Stimulated activated CD4-positive, alpha-beta T cell treated with anti-CD3 and anti-CD28 coated beads, Interleukin-1b, Interleukin-23, amount 100 ng/mL, for 24 hours (primary cell): Measurements from ENCODE around the gene PDE6C.

Experiments
- DNase-seq, 4 experiments: peaks; one replicate each; pipeline ENCODE4 v3.0.0-alpha.2; 2020; ENCODE audit warnings: low read depth in 4 of 4, low spot score in 1 of 4

The PDE6C gene

DNA sequence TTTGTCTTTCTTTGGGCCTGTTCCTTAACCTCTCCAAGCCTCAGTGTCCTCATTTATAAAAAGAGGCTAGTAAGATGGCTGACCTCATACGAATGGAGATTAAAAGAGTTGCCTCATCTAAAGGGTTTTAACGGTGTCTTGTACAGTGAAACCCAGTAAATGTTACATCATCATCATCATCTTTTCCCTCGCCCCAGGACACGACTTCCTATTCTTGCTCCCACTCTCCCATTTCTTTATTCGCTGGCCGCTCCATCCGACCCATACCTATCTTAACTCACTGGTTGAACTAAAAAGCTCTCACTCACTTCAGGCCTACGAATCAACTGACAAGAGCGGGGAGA is 89.5 kb downstream of the PDE6C start:
- peak in 2 of 4 experiments; percentile 0 to 2 for DNase-seq

DNA sequence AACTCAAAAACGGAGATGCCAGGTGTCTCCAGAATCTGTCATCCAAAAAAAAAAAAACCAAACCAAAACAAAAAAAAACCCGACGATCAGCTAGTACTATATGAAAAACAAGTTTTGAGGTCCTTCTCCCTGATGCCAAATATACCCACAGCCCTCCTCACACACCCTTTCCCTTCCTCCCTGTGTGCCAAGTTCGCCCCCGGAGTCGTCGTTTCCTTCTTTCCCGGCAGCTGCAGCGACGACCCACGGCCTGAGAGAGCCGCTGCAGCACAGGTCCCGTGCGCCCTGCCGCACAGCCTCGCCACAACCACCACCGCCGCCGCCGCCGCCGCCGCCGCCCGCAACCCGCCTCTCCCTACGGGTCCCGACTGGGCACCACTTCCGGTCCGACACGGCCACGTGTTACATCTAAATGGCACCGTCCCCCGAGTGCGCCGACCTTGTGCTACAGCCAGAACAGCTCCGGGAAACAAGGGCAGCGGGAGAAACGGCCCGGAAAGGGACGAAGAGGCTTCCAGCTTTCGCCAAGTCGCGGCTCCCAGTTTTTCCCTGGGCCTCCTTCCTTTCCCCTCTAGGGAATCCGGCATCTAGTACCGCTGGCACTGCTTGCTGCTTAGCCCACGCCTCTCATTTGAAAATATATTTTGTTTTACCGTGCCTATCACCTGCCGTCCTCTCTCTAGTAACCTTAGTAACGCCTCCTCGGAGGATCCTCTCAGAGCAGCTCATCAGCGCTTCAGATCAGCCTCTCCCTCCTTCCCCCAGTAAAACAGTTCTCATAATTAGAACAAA is 90.1 kb downstream of the PDE6C start, which contains the start of gene FRA10AC1:
TSS of gene FRA10AC1 (minus strand) at position 383 of the 792 bp plus-strand sequence. CDS start 2,486 bp downstream, outside the sequence.
- peak; percentile 78 to 90 (median 82) for DNase-seq

DNA sequence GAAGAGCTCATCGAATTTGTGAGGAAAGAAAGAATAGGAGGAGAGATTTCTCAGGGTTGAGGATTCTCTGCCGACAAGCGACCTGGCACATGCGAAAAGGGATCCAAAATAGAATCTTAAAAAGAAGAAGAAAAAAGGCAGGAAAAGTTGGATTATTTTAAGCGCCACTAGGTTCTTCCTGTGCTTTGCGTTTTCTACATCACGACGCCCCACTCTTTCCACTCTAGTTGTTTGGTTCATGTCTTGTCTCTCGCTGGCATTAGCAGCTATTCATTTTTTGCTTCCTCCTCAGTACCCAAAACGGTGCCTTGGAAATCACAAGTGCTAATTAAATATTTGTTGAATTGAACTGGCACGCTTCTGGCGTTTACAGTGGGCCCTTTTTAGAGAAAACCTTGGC is 90.7 kb downstream of the PDE6C start:
- peak in 1 of 4 experiments; percentile 4 for DNase-seq

DNA sequence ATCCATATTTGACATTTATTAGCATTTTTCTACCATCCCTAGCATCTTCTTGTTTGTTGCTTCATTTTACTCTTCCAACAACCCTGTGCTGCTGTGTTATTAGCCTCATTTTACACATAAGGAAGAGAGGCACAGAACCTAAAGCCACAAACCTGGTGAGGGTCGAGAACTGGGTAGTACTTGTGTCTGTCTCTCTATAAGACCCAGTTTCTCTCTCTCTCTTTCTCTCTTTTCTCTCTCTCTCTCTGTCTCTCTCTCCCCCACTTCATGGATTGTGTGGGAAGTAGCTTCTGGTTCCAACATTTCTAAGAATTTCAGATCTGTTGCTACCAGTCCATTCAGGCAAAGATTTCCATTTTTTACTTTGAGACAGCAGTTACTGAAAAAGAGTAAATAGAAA is 91.5 kb downstream of the PDE6C start:
- DNase-seq = no peak

DNA sequence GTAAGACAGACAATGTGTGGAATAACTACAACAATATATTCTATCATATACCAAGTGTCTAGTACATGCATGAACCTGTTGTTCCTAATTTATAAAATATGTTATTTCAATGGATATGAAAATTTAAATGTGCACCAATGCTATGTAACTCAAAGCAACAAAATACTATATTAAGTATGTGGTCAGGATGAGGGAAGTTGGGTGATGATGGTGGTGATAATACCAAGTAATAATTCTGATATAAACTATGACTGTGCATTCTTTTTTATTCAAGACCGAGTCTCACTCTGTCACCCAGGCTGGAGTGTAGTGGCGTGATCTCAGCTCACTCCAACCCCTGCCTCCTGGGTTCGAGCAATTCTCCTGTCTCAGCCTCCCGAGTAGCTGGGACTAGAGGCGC is 92.1 kb downstream of the PDE6C start:
- no peak for DNase-seq

DNA sequence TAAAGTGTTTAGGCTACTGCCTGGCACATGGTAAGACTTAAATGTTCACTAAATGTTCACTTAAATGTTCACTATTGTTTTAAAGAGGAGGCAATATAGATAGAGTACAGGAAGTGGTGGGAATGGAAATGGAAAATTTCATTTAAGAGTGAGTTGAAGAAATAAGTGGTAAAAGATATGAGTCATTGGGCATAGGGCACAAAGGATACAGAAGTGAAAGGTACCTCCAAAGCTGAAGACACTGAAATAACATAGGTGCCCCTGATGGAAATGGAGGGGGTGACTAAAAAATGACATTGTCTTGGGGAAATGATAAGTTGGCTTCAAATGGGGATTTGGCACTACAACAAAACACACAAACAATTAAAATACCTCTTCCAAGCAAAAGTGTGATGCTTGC is 95.3 kb downstream of the PDE6C start:
- DNase-seq = no peak

DNA sequence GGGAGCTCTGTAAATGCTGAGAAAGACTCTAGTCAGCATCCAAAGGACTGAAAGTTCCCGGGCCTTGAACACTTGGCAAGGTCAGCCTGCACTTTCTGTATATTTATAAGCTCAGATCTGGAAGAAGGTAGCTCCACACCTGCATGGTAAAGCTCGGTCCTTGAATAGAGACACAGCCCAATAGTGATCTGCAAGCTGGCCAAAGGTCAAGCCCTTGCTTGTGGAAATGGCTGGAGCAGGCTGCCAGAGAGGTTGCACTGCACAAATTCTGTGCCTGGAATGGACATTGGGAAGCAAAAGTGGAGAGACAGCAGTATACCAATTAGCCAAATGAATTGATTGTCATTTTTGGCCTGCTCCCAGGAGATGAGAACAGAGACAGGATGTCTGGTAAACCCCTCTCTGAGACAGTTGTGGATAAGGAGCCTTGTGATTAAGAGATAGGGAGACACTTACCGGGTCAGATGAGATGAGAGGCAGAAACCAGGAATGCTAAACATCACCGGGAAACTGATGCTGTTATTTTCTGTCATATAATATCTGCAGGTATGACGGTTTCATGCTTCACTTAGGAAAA is 98.1 kb downstream of the PDE6C start:
- no peak for DNase-seq

DNA sequence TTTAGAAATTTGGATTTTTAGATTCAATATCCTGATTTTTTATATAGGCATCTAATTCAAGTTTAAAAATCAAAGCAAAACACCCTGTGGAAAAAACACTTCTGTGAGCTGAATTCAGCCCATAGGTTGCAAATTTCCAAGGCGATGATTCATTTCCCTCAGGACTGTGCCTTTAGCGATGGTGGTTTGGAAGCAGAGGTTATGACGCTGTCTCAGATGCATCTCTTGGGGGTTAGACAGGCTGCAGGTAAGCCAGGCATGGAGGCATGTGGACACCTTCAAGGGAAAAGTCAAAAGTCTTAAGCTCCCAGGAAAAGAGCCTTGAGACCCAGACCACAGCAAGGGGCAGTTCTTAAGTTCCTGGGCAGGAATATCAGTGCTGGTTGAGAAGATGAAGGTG is 99.6 kb downstream of the PDE6C start:
- DNase-seq = no peak

DNA sequence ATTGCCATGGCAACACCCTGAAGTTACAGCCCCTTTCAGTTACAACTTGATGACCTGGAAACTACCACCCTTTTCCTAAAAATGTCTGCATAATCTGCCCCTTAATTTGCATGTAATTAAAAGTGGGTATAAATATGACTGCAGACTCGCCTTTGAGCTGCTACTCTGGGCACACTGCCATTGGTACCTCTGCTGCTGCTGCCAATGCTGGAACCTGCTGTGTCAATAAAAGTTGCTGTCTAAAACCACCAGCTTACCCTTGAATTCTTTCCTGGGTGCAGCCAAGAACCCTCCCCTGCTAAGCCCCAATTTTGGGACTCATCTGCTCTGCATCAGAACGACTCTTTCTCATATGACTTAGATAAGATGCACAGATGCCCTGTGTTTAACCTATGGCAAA is 100.3 kb downstream of the PDE6C start:
- DNase-seq = no peak

DNA sequence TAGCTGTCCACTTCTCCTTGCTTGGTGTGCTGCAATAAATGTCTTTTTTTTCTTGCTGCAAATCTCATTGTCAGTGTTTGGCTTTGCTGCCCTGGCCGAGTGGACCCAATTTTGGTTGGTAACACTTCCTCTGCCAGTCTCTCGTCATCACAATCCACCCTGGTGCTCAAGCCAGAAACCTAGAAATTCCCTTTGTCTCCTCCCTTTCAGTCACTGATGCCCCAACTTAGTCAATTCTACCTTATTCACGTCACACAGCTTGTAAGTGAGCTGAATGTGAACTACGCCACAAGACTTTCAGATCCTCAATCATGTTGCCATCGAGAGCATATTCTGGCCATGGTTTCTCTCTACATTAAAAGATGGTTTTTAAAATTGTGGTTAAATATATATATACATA is 103.0 kb downstream of the PDE6C start:
- DNase-seq = no peak
